OCI-M1 (cell line): ENCODE results near the gene CD300LB.

Experiments
- DNase-seq: peaks from one replicate; lab custom pipeline; 2025; lab: John Stamatoyannopoulos, UW

CD300LB gene

DNA sequence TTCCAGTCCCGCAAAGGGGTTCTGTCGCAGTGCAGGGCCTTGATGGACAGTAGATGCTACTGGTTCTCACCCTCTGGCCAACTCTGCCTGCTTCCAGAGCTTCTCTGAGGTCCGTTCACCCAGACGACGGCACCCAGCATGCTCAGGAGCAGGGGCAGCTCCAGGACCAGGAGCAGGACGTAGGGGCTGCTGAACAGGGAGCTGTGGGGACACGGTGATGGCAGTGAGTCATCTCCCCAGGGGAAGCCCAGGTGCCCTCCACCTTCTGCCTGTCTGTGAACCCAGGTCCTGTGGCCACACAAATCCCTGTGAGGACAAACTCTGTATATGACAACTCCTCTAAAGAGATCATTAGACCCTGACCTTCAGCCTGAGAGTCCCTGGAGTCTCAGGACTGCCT lies 18.1 kb upstream of the CD300LB start:
- DNase-seq, result no peak

DNA sequence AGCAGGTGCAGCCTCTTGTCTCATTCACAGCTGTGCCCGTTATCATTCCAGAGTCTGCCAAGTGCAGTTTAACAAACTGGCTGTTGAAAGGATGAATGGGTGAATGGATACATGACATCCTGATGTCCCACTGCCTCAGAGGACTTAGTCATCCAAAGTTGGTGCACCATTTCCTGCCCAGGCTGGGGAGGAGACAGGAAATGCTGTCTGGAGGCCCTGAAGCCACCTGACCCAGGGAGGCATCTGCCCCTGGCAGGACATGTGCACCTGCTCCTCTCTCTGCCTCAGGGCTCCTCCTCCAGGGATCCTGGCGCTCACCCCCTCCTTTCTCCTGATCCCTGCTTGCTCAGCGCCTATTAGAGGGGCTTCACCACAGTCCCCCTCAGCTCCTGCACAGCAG lies 16.5 kb upstream of the CD300LB start:
- DNase-seq, result no peak

DNA sequence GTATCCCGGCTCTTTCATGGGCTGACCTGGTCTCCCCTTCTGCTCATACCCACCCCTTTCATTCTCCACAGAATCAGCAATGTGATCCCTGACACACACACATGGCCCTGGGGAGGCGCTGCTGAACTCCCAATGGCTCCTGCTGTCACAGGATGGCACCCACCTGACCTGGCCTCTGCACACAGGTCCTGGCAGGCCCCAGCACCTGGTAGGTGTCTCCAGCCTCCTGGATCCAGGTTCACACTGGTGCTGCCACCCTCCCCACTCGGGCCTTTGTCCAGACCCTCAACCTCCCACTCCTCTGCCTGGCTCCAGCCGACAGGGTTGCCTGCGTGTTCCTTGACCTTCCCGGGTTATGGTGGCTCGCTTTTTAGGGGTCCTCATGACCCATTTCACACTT lies 16.0 kb upstream of the CD300LB start:
- DNase-seq, result no peak

DNA sequence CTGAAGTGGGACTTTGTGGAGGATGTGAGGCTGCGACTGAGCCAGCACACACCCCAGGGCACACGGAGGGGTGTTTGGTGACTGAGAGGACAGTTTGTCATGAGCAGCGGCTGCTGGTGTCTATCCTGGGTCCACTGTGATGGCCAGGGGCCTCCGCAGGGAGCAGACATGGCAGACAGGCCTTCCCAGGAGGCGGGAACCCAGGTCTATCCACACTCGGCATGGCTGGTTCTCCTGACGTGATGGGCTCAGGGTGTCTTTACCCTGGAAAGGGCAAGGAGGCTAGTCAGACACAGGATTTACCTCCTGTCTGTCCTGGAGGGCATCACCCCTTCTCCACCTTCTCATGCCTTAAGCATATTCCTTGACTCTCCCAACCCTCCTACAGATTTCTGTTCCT lies 15.3 kb upstream of the CD300LB start:
- no peak for DNase-seq

DNA sequence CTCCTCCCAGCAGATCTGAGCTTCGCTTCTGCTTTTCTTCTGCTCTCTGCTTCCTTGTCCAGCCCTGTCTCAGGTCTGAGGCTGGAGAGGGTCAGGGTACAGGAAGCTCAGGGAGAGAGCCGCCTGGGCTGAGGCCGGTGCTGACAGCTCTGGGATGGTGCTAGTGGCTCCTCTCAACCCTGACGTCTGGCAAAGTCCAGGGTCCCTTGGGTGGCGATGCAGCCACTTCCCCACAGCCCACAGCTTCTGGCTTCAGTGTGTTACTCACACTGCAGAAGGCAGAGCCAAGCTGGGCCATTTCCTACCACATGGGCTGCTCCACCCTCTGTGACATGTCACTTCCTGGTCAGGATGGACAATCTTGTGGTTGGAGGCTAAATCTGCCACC lies 14.6 kb upstream of the CD300LB start, which contains the start of gene CD300C:
CD300C (minus strand) TSS at position 273 of the 388 bp plus-strand sequence. CDS start 333 bp downstream, outside the sequence.
- DNase-seq, result peak; percentile 17

DNA sequence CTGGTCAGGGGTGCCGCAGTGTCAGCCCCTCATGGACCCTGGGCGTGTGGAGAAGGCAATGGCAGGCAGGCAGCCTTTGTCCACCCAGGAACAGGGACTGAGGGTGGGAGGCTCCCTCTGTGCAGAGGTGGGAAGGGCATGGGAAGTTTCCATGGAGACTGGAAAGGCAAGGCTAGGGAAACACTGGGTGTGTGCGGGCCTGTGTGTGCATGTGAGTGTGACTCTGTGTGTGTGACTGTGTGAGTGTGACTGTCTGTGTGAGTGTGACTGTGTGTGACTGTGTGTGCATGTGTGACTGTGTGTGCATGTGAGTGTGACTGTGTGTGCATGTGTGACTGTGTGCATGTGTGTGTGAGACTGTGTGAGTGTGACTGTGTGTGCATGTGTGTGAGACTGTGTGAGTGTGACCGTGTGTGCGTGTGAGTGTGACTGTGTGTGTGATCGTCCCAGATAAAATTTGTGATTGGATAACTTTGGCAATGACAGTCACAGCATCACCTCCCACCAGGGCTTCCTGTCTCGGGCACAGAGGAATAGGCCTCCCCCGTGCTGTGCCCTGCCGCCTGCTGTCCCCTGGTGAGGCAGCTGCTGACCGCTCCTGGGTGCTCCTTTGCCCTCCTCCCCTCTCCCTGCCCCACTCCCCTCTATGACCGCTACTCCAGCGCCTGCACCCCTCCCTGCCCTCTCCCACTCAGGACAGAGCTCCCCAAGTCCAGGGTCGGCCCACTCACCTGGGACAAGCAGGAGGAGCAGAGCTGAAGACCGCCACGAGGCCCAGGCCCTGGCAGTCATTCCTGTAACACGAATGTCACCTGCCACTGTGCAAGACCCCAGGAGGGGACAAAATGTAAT lies 13.9 kb upstream of the CD300LB start:
- DNase-seq, result no peak

DNA sequence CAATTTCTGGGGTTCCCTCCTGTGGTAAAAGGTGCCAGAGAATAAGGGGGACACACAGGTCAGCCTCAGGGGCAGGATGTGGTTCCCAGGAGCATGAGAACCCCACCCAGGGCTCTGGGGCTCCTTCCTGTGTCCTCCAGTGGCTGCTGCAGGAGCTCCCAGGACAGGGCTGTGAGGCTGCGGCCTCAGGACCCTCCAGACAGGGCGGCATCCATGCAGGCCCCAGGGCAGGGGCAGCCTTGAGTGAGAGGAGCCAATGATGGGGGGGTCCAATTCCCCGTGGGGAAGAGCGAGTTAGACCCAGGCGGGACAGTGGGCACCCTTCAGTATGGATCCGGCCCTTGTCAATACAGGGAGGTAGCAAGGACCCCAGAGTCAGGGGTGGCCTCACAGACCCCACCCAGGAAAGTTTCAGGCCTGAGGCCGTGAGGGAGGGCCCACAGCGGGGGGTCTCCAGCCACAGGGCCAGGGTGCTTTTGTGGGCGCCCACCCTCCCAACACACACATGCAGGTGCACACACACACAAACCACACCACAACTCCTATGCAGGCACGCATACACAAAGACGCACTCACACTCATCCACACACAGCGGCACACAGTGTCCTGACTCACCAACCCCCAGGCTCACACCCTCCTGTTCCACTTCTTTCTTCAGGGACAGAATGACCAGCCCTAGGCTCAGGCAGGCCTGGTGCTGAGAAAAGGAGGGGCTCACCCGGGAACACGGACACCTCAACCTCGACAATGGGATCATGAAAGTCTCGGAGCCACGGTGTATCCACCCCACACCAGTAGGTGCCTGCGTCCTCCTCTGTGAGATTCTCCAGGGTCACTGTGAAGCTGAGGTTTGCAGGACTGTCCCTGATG lies 12.9 kb upstream of the CD300LB start:
- DNase-seq, result no peak

DNA sequence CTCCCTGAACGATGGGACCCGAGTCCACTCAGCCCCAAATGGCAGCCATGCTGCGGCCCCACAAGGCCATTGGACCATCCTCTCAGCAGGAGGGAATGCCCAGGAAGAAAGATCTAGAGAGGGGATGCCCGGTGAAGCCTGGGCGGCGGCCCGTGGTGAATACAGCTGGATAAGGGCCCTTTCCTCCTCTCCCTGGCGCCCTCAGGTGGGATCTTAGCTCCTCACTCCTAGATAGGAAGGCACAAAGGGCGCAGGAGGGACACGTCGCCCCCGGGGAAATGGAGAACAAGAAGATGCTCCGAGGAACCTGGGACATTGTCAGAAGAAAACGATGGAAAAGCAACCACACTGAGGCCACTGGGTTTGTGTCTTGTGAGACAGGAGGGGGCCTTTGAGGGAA lies 12.1 kb upstream of the CD300LB start:
- no peak for DNase-seq

DNA sequence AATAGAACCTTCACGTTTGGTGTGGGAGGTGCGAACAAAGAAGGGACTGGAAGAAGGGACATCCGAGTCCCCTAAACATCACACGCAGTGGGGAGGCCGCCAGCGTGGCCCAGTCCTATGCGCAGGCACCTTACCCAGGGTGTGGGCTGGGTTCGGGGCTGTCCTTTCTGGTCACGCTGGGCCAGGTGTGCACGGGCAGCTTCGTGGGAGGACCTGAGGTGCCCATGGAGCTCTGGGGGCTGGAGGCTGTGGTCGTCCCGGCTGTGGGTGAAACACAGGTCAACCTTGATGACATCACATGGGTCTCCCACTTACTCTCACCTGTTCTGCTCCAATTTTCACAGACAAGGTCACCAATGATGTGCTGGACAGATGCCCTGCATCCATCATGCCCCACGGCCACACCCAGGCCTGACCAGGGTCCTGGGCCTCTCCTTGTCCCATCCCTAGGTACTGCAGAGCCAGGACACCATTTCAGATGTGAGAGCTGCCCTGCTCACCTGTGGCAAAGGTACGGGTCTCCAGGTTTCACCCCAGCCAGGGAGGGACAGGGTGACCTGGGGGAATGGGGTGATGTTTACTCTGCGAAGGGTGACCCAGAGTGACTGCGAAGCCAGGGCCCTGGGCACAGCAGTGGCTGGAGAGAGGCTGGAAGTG lies 11.6 kb upstream of the CD300LB start:
- DNase-seq, result no peak

DNA sequence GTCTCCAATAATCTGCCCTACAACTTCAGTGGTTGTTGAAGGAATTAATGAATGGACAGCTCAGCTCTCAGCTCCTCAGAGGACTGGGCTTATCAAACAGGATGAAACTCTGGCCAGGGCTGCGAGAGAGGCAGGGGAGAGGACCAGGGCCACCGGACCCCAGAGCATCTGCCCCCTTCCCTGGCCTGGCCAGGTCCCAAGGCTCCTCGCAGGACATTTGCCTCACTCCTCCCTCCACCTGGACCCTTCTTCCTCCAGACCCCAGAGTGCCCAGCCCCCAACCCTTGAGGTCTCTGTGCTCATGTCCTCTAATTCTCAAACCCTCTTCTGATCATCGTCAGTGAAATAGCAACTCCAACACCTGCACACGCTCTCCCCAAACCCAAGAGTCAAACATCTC lies 10.9 kb upstream of the CD300LB start:
- DNase-seq, result no peak

DNA sequence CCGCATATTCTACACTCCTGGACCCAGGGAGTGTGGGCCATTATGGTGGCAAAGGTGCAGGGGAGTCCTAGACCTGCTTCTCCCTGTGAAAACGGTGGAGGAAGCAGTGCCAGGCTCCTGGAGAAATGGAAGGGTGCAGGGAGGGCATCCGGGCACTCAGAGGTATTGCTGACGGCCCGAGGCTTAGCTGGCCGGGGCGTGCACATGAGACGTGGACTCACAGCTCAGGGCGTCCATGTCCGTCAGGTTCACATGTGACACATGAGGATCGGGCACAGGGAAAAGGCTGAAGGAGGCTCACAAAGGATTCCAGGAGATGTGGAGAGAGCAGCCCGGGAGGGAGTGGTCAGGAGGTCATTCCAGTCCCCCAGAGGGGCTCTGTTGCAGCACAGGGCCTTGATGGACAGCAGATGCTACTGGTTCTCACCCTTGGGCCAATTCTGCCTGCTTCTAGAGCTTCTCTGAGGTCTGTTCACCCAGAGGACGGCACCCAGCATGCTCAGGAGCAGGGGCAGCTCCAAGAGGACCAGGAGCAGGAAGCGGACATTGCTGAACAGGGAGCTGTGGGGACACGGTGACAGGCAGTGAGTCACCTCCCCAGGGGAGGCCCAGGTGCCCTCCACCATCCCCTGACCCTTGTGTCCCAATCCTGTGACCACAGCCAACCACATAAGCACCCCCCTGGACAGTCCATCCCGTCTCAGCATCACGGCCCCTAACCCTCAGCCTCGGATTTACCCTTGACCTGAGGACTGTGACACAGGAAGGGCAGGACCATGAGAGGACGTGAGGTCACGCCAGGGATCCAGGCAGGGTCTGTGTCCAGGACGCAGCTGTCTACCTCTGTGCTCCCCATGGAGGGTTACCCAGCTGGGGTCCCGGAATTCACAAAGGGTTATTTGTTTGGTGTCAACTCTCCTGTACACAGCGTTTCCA lies 10.2 kb upstream of the CD300LB start:
- no peak for DNase-seq

DNA sequence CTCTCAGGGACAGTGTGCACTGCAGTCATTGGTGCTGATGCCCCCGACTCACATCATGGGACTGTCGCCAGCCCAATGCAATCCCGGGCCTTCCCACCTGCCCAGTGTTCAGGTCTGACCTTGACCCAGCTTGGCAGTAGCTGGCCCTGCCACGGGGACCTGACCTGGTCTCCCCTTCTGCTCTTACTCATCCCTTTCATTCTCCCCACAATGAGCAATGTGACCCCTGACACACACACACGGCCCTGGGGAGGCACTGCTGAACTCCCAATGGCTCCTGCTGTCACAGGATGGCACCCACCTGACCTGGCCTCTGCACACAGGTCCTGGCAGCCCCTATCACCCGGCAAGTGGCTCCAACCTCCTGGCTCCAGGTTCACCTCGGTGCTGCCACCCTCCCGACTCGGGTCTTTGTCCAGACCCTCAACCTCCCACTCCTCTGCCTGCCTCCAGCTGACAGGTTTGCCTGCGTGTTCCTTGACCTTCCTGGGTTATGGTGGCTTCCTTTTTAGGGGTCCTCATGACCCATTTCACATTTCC lies 8.1 kb upstream of the CD300LB start:
- DNase-seq, result no peak

DNA sequence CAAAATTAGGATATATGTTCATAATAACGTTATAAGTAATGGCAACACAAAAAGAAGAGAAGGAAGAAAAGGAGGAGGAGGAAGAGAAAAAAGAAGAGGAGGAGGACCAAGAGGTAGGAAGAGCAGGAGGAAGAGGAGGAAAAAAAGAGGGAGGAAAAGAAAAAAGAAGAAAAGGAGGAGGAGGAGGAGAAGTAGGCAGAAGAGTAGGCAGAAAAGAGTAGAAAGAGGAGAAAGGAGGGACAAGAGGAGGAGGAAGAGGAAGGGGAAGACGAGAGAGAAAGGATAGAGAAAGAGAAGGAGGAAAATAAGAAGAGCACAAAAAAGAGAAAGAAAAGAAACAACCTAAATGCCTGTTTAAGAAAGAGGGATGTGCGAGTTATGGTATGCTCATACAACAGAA lies 5.6 kb upstream of the CD300LB start:
- no peak for DNase-seq

DNA sequence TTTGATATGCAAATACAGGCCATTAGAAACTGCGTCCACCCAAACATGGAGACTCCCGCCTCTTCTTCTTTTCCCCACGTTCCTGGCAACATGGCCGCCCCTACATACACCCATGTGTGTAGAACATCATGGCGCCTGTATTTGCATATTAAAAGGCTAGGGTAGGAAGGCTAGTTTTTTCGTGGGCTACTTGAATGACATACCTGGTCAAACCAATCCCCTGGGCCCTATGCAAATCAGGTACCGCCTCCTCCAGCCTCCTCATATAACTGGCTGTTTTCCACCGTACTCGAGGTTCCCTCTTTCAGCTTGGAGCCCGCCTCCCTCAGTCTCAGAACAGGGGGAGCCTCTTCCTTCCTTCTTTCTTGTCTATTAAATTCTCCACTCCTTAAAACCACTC lies 840 bp upstream of the CD300LB start:
- peak; percentile 73 for DNase-seq

DNA sequence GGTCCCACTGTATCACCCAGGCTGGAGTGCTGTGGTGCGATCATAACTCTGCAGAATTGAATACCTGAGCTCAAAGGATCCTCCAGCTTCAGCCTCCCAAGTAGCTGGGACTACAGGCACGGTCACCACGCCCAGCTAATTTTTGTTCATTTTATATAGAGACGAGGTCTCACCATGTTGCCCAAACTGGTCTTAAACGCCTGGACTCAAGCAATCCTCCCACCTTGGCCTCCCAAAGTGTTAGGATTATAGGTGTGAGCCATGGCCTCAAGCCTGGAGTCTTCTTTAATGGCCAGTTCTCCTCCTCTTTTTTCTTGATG lies 484 bp downstream of the CD300LB start:
- no peak for DNase-seq

DNA sequence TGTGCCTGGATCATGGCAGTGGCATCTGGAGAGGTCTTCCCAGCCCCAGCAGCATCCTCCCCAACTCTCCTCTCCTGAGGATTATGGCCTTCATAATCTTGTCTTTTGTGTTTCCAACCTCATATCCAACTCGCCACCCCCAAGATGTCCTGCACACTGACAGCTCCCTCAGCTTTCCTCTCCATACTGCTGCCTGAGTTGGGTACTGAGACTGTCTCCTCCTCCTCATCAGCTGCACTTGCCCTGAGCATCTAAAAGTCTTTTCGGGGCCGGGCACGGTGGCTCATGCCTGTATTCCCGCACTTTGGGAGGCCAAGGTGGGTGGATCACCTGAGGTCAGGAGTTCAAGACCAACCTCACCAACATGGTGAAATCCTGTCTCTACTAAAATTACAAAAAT lies 2.0 kb downstream of the CD300LB start:
- DNase-seq, result no peak

DNA sequence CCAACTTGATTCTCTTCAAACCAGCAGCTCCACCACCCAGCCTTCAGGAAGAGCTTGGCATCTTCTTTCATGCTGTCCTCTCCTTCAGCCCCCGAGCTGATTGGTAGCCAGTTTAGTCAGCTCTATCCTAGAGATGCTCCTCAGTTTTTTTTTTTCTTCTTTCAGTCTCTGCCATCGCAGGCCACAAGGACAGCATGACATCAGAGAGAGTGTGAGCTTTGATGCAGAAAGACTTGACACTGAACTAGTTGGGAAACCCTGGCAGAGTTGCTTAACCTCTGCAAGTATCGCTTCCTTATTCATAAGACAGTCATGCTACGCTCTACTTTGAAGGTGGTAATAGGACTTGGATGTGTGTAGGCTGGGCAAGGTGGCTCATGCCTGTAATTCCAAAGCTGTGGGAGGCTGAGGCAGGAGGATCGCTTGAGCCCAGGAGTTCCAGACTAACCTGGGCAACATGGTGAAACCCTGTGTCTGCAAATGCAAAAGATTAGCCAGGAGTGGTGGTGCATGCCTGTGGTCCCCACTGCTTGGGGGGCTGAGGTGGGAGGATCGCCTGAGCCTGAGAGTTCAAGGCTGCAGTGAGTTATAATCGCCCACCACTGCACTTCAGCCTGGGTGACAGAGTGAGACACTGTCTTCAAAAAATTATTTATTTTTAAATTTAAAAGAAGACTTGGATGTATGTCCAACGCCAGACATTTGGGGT lies 2.6 kb downstream of the CD300LB start:
- DNase-seq, result no peak

DNA sequence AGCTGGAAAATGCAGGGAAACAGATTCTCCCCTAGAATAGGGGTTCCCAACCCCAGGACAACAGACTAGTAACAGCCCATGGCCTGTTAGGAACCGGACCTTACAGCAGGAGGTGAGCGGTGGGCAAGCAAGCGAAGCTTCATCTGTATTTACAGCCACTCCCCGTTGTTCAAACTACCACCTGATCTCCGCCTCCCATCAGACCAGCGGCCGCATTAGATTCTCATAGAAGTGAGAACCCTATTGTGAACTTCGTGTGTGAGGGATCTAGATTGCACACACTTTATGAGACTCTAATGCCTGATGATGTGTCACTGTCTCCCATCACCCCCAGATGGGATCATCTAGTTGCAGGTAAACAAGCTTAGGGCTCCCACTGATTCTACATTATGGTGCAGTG lies 3.5 kb downstream of the CD300LB start:
- no peak for DNase-seq

DNA sequence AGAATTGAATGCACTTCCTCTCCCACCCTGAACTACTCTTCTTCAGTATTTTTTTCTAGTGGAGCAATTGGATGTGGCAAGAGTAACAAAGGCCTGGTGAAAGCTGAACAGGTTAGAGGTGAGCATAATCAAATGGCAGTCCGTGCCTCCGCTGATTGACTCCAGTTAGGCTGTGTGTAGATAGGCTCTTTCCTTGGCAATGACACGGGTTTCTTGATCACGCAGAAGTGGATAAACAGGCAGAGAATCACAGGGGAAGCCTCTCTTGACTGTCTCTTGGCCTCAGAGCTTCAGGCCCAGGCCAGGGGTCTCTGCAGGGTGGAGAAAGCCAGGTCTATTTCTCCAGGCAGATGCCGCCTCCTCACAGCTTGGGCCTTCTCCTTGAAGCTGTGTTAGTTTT lies 4.2 kb downstream of the CD300LB start:
- no peak for DNase-seq

DNA sequence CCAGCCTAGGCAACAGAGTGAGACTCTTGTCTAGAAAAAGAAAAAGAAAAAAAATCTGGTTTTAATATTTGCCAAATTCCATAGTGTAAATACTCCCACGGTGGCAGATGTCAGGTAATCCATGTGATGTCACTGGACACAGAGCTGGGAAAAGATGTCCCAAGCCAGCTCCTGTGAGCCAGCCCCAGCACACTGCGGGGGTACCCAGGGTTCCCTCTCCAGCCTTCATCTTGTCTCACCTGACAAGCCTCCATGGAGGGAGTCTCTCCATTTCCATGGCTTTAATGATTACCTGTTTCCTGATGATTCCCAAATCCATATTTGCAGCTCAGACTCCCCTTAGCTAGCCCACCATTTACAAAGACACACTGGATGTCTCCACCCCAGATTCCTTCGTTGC lies 4.6 kb downstream of the CD300LB start:
- DNase-seq, result no peak

DNA sequence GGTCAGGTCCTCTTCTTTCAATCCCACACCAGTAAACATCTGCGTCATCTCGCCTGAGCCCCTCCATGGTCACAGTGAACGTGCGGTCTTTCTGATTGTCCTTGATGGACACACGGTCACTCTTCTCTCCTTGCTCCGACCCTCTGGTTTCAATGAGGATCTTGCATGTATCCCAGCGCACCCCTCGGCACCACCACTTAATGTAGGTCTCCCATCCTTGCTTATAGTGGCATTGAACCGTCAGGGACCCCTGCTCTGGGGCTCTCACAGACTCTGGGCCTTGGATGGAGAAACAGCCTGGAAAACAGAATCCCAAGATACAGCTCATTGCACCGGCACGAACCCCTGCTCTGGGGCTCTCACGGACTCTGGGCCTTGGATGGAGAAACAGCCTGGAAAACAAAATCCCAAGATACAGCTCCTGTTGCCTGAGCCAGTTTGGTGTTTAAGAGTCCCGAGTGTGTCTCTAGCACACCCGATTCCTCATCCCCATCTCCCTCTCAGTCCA lies 5.4 kb downstream of the CD300LB start:
- DNase-seq, result no peak
